GM12801 (cell line): ENCODE results near the gene CTSE.

ENCODE experiments used
- CTCF ChIP-seq: IDR thresholded peaks from one replicate; pipeline ENCODE4 v1.5.1; 2011; ENCODE audit warnings: control low read depth; ENCODE audit not compliant: insufficient read length; ENCODE audit errors: extremely low read depth

Gene CTSE

GRCh38 chr1:205972491-205973168 is 51.1 kb downstream of the CTSE start:
- no peak for TF ChIP-seq CTCF

- no peak for TF ChIP-seq CTCF
Observed at GRCh38 chr1:205972081-205972480, 51.6 kb downstream of the CTSE start.

GRCh38 chr1:205971082-205971481 is 52.6 kb downstream of the CTSE start:
- no peak for TF ChIP-seq CTCF

GRCh38 chr1:205970486-205970885 is 53.2 kb downstream of the CTSE start:
- TF ChIP-seq CTCF: no peak

GRCh38 chr1:205969229-205969628 is 54.5 kb downstream of the CTSE start:
- no peak for TF ChIP-seq CTCF

- no peak for TF ChIP-seq CTCF
Observed at GRCh38 chr1:205967554-205968335, 56.0 kb downstream of the CTSE start.

GRCh38 chr1:205965036-205965884 is 58.4 kb downstream of the CTSE start:
- TF ChIP-seq CTCF: no peak
